Measurements from ENCODE around the gene MPC1. TPM values are rescaled to one million over a fixed set of nuclear protein-coding genes. Genes with fewer than 3 reads are reported as not detected.

The MPC1 gene
- total RNA-seq, 6 experiments from 2014 or later, result 102 to 298 (median 180) TPM

DNA sequence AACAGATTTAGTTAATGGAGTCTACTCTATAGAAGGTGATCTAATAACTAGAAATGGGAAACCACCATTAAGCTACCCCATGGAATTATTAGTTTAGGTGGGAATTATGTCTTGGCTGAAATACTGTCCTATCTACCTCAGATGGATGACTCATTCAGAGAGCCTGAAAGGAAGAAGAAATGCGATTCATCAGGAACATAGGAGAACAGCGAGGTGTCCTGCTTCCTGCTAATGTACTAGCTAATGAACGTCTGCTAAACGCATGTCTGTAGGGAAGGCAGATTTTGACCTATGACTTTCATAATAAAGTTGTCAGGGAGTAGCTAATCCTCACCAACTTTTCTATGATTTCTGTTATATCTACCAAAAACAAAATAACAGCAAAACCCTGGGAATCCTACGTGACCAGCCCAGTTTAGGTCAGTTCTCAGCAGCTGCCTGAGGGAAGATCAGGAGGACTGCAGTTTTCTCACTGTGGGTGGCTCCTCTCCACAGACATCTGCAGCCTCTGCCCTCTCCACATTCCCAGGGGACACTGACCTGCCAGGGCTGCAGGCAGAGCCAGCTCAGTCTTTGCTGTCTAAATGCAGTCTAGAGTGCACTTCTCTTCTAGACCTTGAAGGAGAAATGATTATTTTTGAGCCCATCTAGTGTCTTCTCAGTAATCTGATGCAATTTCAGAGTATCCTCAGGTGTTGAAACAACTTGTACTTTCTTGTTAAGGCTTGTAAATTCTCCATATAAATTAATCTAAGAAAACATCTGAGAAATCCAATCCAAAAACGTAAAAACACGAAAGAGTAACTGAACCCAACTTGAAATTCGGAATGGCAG is 22.3 kb downstream of the MPC1 start:
- DNase-seq (peak in 2 of 3 donors; percentile 75 to 80), ATAC-seq (peak; percentile 67 to 93 (median 84))
- Histone ChIP-seq H3K9me3 (no peaks in the 10 kb centered on the region), H3K4me3 (no peak overlapping the region), H3K36me3 (peaks cover 0 to 23% (median 11%) of the 10 kb centered on the region in 4 donors), H3K4me1 (peaks cover 0 to 26% (median 10%) of the 10 kb centered on the region in 4 donors), H3K27ac (peak overlapping the region; percentile 47 to 71 (median 67)), H3K27me3 (no peaks in the 10 kb centered on the region)
- intact Hi-C loops (cut with DNase I), result no loop called here
- WGBS (ENCODE audit: insufficient coverage, low coverage, low lambda C conversion rate, missing lambda C conversion rate), result 21% methylated on average over 8 of the region's 8 CpGs
- TF ChIP-seq POLR2A (IDR thresholded peaks at IDR 0.05), result no peak
- TF ChIP-seq, protein P1, sequence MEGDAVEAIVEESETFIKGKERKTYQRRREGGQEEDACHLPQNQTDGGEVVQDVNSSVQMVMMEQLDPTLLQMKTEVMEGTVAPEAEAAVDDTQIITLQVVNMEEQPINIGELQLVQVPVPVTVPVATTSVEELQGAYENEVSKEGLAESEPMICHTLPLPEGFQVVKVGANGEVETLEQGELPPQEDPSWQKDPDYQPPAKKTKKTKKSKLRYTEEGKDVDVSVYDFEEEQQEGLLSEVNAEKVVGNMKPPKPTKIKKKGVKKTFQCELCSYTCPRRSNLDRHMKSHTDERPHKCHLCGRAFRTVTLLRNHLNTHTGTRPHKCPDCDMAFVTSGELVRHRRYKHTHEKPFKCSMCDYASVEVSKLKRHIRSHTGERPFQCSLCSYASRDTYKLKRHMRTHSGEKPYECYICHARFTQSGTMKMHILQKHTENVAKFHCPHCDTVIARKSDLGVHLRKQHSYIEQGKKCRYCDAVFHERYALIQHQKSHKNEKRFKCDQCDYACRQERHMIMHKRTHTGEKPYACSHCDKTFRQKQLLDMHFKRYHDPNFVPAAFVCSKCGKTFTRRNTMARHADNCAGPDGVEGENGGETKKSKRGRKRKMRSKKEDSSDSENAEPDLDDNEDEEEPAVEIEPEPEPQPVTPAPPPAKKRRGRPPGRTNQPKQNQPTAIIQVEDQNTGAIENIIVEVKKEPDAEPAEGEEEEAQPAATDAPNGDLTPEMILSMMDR (IDR thresholded peaks at IDR 0.05), result no peak

DNA sequence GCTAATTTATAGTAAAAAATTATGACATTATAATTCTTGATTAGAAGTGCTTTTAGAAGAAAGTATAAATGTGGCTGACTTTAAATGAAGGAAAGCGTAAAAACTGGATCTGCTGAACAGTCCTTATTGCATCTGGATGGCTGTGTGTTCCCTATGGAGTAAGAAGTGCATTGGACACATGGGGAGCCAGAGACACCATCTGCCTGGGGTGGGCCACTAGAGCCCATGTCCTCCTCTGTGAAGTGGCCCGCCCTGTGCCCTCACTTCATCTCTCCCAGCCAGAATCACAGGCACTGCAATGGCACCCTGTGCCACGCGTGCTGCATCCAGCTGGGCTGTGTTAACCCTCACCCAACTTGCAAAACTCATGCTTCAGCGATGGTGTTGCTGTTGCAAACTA is 27.2 kb downstream of the MPC1 start:
- 74% methylated on average over 5 of the region's 5 CpGs for WGBS (ENCODE audit: insufficient coverage, low coverage, low lambda C conversion rate, missing lambda C conversion rate)
- DNase-seq, result no peak
- H3K27me3 ChIP-seq, result no peaks in the 10 kb centered on the region

DNA sequence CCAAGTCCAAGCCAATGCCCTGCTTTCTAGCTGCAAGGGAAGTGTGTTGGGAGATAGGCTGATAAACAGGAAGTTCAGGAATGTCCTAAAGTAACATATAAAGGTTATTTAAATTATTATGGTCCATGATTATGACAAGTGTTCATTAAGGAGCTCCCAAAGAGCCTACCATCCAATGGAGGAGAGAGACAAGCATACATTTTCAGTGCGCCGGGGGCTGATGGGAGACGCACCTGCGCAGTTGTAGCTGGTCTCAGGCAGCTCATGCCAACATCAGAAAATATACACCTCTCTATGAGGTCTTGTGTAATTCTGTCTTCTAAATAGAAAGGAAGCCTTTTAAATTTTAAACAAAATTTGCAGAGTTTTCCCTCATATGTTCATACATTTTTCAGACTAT is 27.8 kb downstream of the MPC1 start:
- WGBS (ENCODE audit: insufficient coverage, low coverage, low lambda C conversion rate, missing lambda C conversion rate), result 98% methylated on average over 4 of the region's 4 CpGs
- no peak overlapping the region for H3K4me3 ChIP-seq
- TF ChIP-seq POLR2A (IDR thresholded peaks at IDR 0.05), result no peak
- TF ChIP-seq, protein P1 (IDR thresholded peaks at IDR 0.05), result no peak
- ATAC-seq (no peak), DNase-seq (no peak)
- H3K27me3 ChIP-seq, result no peaks in the 10 kb centered on the region
- H3K4me1 ChIP-seq, result peaks cover 0 to 8% (median 2%) of the 10 kb centered on the region in 4 donors
- intact Hi-C loops (cut with DNase I), result no loop called here
- no peaks in the 10 kb centered on the region for H3K9me3 ChIP-seq
- H3K36me3 ChIP-seq, result no peaks in the 10 kb centered on the region
- H3K27ac ChIP-seq, result no peak overlapping the region

More for the DNA sequence above, 27.2 kb downstream of the MPC1 start:
- no peak for TF ChIP-seq POLR2A (IDR thresholded peaks at IDR 0.05)
- TF ChIP-seq, protein P1 (IDR thresholded peaks at IDR 0.05), result no peak
- no peak overlapping the region for H3K4me3 ChIP-seq
- peaks cover 0 to 14% (median 5%) of the 10 kb centered on the region in 4 donors for H3K4me1 ChIP-seq
- intact Hi-C loops (cut with DNase I), result no loop called here
- no peak overlapping the region for H3K27ac ChIP-seq
- ATAC-seq, result no peak
- no peaks in the 10 kb centered on the region for H3K36me3 ChIP-seq
- no peaks in the 10 kb centered on the region for H3K9me3 ChIP-seq

DNA sequence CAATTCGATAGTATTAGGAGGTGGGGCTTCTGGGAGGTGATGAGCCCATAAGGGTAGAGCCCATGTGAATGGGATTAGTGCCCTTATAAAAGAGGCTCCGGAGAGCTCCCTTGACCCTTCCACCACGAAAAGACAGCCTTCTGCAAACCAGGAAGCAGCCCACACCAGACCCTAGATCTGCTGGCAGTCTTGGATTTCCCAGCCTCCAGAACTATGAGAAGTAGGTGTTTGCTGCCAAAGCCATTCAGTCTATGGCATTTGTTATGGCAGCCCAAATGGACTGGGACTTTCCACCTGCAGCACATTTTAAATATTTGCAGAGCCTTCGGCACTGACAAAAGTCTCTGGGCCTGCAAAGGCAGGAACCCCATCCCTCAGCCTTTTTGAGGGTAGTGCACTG is 28.6 kb downstream of the MPC1 start:
- Histone ChIP-seq H3K36me3 (no peaks in the 10 kb centered on the region), H3K27me3 (no peaks in the 10 kb centered on the region), H3K27ac (no peak overlapping the region), H3K4me3 (no peak overlapping the region), H3K4me1 (peaks cover 0 to 8% (median 3%) of the 10 kb centered on the region in 4 donors), H3K9me3 (no peaks in the 10 kb centered on the region)
- DNase-seq, result no peak
- TF ChIP-seq POLR2A (IDR thresholded peaks at IDR 0.05), result no peak
- TF ChIP-seq, protein P1 (IDR thresholded peaks at IDR 0.05), result no peak
- ATAC-seq, result no peak
- WGBS (ENCODE audit: insufficient coverage, low coverage, low lambda C conversion rate, missing lambda C conversion rate), result 88% methylated on average over 4 of the region's 4 CpGs
- intact Hi-C loops (cut with DNase I), result no loop called here

All from right lobe of liver (tissue), 6 donors.